GM18861 (cell line): ENCODE results near the gene SLC7A9.
"Not testable (repeated sequence)": the region's sequence is repeated elsewhere in the genome, so short reads cannot be mapped to it uniquely, and the experiment has no call there.

ENCODE experiments used
- ATAC-seq: cut with Tn5 transposase; IDR thresholded peaks from one replicate; pipeline ENCODE4 v1.9.1; 2021; ENCODE audit not compliant: unreplicated experiment

Gene SLC7A9

DNA sequence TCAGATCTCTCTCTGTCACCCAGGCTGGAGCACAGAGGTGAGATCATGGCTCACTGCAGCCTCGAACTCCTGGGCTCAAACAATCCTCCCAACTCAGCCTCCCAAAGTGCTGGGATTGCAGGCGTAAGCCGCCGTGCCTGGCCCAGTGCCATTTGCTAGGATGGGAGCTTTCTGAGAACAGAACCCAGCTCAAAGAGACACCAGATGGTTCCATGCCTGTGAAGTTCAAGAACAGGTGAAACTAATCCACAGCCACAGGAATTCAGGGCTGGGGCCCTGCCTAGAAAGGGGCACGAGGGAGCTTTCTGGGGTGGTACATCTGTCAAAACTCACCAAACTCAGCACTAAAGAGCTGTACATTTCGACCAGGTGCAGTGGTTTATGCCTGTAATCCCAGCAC is 4.2 kb downstream of the SLC7A9 start:
- ATAC-seq: no peak

DNA sequence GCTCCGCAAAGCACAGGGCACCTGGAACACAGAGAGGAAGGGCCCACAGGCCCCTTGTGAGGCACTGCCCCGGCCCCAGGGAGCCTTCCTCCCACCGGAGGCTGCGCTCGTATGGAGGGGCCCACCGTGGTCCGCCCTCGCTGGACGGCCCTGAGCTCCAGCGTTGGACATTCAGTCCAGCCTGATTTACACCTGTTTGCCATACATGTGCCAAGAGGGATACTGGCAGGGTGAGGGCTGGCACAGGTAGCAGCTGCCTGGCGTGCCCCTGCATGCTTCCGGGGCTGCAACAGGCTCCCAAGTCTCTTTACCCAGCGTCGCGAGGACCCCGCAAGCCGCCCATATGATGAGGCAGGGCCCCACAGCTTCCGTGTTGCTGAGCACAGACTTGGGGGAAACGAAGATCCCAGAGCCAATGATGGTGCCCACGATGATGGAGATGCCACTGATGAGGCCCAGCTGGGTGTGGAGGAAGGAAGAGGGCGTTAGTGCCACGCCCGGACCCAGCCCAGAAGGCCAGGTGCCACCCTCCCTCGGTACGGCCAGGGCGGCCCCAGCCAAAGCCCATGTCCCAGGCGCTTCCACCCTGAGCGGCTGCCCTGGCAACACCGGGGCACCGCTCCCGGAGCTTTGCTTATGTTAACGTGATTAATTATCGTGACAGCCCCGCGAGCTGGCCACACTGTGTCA is 5.1 kb downstream of the SLC7A9 start:
- no peak for ATAC-seq

DNA sequence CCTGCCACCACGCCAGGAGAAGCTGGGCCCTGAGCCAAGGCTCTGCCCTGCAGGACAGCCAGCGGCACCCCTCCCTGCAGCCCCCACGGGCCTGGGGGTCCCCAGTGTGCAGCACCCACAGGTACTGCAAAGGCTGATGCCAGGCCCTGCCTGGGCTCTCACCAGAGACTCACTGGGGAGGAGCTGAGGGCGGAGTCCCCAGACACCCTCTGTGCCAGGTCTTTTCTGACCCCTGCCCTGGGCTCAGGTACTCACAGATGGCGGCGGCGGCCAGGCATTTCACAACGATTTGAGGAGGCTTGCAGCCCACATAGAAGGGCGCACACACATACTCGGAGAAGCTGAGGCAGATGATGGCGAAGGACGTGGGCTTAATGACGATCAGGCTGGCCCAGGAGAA is 5.7 kb downstream of the SLC7A9 start:
- no peak for ATAC-seq

GRCh38 chr19:32863301-32863700 is 6.3 kb downstream of the SLC7A9 start:
- ATAC-seq: no peak

GRCh38 chr19:32862741-32863140 is 6.8 kb downstream of the SLC7A9 start:
- no peak for ATAC-seq

DNA sequence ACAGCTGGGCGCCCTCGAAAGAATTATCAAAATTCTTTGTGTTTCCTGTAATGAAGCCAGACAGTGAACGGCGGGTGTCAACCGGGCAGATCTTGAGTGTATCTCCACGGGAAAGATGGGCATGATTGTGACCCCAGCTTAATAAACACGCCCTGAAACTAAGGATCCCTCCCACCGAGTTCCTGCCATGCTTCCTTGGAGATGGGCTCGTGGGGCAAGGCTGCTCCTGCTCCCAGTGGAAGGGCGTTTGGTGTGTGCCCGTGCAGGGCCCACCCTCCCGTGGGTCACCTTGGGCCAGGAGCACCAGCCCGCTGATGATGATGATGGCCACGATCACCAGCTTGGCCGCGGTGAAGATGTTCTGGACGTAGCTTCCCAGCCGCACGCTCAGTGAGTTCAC is 7.4 kb downstream of the SLC7A9 start:
- no peak for ATAC-seq

DNA sequence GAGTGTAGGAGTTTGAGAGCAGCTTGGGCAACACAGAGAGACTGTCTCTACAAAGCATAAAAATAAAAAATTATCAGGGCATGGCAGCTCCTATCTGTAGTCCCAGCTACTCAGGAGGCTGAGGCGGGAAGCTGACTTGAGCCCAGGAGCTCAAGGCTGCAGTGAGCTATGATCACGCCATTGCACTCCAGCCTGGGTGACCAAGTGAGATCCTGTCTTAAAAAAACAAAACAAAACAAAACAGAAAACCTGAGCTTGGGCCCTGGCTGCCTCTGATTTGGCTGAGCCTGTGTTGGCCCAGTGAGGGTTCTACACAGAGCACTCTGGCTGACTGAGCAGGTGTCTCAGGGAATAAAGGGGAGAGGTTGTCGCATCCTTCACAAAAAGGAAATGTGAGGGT is 8.0 kb downstream of the SLC7A9 start:
- no peak for ATAC-seq

- ATAC-seq: no peak
These were observed 10.0 kb downstream of the SLC7A9 start for GRCh38 chr19:32859591-32859990.

GRCh38 chr19:32858559-32858958 is 11.0 kb downstream of the SLC7A9 start:
- no peak for ATAC-seq

- no peak for ATAC-seq
These were observed 11.4 kb downstream of the SLC7A9 start for GRCh38 chr19:32858155-32858554.

DNA sequence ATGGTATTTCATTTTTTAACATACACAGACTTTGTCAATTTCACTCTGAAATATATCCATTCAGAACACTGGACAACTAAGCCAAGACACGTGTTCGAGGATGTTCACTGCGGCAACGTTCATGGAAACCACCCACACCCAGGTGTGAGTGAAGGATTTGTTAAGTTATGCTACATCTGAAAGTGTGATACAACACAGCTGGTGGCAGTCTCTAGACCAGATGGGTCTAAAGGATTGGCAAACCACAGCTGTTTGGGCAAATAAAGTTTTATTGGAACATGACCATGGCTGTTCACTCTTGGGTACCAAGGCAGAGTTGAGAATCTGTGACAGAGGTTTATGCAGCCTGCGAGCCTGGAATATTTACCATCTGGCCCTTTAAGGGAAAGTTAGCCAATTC is 12.0 kb downstream of the SLC7A9 start:
- ATAC-seq: no peak

DNA sequence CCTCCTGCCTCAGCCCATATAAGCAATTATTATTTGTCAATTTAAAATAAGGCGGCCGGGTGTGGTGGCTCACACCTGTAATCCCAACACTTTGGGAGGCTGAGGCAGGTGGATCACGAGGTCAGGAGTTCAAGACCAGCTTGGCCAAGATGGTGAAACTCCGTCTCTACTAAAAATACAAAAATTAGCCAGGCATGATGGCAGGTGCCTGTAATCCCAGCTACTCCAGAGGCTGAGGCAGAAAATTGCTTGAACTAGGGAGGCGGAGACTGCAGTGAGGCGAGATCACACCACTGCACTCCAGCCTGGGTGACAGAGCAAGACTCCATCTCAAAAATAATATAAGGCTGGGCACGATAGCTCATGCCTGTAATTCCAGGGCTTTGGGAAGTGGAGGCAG is 12.7 kb downstream of the SLC7A9 start:
- ATAC-seq: not testable (repeated sequence)

DNA sequence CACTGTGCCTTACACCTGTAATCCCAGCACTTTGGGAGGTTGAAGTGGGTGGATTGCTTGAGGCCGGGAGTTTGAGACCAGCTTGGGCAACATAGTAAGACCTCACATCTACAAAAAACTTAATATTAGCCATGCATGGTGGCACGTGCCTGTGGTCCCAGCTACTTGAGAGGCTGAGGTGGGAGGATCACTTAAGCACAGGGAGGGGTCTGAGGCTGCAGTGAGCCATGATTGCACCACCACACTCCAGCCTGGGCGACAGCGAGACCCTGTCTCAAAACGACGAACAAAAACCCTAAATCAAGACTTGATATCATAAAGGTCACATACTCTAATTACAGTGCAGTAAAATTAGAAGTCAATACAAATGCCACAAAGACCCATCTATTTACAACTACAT is 17.4 kb downstream of the SLC7A9 start:
- no peak for ATAC-seq

- ATAC-seq: not testable (repeated sequence)
These were observed 21.5 kb downstream of the SLC7A9 start for GRCh38 chr19:32848035-32848434.

DNA sequence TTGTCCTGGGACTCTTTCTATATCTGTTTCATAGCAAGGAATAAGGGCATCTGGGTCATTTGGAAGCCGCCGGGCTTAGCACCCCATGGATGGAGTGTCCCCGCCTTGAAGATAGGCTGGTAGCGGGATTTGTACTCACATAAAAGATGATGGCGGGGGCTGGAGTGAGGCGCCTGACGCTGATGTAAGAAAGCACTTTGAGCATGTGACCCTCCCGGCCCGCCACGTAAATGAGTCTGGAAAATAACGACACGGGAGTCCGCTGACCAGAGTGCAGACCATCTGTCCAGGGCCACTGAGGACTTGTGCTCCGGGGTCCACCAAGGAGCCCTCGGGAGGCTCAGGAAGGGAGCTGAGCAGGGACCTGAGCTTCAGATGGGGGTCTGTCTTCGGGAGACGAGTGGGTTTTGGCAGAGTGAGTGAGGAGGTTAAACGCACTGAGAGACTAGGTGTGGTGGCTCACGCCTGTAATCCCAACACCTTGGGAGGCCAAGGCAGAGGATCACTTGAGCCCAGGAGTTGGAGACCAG is 25.8 kb downstream of the SLC7A9 start:
- ATAC-seq: no peak

- ATAC-seq: no peak
These were observed 27.5 kb downstream of the SLC7A9 start for GRCh38 chr19:32842061-32842460.

GRCh38 chr19:32837531-32837930 is 32.0 kb downstream of the SLC7A9 start:
- ATAC-seq: no peak

DNA sequence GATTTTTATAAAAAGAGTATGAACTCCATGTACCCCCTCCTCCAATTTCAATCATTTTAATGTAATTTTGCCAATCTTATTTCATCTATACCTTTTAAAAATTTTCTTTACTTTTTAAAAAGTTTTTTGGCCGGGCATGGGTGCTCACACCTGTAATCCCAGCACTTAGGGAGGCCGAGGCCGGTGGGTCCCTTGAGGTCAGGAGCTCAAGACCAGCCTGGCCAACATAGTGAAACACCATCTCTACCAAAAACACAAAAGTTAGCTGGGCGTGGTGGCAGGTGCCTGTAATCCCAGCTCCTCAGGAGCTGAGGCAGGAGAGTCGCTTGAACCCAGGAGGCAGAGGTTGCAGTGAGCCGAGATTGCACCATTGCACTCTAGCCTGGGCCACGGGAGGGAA is 36.2 kb downstream of the SLC7A9 start:
- ATAC-seq: not testable (repeated sequence)

GRCh38 chr19:32832825-32833224 is 36.7 kb downstream of the SLC7A9 start:
- ATAC-seq: not testable (repeated sequence)

- not testable (repeated sequence) for ATAC-seq
These were observed 37.5 kb downstream of the SLC7A9 start for GRCh38 chr19:32832094-32832493.

DNA sequence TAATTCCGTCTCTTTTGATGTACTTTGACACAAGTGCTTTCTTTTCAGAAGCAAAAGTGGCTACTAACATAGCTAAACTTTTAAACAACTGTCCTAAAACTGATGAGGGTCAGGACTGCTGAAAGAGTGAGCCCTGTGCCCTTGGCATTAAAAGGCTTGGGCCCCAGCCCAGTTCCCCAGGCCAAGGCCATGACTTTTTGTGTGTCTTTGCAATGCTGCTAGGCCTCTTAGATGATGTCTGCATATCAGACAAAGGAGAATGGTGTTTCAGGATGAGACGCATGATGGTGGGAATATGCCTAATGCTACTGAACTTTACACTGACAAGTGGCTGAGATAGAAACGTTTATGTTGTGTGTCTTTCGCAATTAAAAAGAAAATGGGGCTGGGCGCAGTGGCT is 38.0 kb downstream of the SLC7A9 start:
- ATAC-seq: no peak

DNA sequence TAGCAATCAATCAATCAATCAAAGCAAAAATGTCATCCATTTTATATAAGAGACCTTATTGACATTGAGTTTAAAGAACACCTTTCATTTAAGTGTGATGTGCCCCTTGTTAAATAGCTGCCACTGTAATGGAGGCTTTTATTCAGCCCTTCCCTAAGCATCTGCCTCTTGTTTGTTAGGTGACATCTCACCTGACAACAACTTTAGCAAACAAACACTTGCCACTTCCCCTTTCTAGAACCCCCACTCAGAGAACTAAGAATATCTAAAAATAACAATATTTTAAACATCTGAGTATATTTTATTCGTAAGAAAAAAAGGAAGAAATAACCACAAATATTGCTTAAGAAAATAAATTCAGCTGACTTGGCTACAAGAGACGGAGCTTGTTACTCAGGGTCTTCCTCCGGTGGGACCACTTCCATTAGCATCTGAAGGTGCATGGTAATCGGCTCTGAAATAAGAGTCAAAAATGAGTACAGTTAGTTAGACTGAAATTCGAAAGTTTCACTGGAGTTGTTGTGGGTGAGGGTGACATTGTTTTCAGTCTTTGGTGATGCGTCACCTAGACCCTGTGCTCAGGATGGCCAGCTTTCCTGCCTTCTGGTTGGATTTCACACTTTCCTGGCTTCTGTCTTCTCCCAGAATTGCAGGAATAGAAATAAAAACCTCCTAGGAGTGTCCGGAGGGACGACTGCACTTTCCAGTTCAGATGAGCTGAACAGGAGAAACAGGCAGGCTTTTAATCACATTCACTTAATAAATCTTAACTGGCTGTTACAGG is 39.1 kb downstream of the SLC7A9 start:
- ATAC-seq: no peak
